CD4-positive, alpha-beta T cell treated with Interleukin-6 at 100 ng/mL for 8 hours (primary cell): ENCODE measurements around the gene ARHGAP26.

Experiments used
- DNase-seq: peaks from one replicate; pipeline ENCODE4 v3.0.0-alpha.2; 2020; ENCODE audit warnings: mixed read lengths, low spot score

The ARHGAP26 gene

DNA sequence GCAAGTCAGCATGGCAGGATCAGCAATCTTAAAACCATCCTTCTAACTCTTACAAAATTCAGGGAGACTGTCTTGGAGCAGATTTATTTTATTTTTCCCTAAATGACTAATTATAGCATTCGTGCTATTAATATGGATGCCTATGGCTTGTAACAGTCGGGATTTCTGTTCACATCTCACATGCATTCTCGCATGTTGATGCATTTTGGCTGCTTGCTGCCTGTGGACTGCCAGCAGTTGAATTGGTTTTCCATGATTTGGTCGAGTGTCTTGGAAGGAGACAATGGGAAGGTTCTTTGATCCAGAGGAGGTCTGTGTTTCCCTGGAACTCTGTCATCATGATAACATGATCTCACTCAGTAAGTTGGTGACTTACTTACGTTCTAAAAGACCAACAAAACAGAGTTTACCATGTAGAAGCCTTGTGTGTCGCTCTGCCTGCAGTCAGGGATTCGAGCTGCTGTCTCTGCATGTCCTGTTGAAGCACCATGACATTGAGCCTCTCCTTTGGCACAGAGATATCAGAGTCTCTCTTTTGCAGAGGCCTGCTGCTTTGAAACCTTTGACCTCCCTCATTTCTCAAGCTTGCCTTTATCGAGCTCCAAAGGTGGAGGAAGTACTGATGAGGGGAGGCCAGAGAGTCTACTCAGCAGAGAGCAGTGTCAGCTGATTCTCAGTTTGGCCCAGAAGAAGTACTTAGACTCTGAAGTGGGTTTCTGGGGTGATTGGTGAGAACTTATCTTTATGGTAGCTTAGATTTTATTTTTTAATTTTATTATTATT, 82.4 kb downstream of the ARHGAP26 start:
- no peak for DNase-seq

- DNase-seq = no peak
These were observed 83.5 kb downstream of the ARHGAP26 start for GRCh38 chr5:142853682-142854081.

DNA sequence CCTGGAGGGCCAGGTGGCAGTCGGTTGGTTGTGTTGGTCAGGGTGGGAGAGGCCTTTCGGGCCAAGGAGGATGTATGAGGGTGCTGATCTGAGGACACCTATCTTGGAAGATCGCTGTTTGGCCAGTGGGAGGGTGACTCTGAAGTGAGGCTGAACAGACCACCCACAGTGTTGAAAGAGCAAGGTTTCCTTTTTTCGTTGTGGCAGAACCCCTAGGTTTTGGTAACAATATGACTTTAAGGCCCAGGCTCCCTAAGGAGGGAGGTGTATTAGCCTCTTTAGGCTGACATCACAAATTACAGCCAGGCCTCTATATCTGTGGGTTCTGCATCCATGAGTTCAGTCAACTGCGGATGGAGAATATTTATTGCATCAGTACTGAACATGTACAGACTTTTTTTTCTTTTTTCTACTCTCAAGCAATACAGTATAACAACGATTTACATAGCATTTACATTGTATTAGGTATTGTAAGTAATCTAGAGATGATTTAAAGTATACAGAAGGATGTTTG, 86.1 kb downstream of the ARHGAP26 start:
- DNase-seq = no peak

DNA sequence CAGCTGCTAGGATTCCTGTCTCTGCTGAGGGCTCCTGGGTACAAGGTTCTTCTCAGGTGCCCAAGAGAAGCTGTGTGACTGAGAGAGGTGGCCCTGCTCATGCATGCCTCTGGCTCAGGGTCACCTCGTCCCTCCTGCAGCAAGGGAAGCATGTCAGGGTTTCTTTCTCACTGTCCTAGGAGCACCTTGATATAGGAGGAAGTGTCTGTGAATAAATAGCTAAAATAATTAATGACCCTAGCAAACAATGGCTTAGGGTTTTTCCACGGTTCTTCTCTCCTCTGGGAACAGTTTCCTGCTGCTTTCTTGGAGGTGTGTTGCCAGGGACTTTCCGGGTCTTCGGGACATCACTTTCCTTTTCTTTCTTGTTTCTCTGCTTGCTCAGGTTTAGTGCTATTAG, 87.2 kb downstream of the ARHGAP26 start:
- DNase-seq = no peak

GRCh38 chr5:142859037-142859436, 88.9 kb downstream of the ARHGAP26 start:
- DNase-seq = no peak

DNA sequence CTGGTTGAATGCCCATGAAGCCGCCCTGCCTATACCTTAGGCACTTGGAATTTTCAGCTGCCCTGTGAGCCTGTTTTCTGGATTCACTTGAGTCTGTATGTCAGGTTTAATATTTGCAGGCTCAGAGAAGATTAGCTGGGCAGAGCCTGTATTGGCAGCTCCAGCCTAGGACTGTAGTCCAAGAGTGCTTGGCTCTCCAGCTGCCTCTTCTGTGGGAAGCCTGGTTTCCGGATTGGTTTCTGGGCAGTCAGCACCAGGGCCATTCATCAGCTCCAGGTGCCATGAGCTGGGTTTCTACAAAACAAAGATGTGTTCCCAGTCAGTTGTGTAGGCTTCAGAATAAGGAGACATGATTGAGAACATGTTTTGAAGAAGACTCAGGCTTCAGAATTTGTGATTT, 90.1 kb downstream of the ARHGAP26 start:
- DNase-seq = no peak

GRCh38 chr5:142861011-142861410, 90.8 kb downstream of the ARHGAP26 start:
- no peak for DNase-seq

DNA sequence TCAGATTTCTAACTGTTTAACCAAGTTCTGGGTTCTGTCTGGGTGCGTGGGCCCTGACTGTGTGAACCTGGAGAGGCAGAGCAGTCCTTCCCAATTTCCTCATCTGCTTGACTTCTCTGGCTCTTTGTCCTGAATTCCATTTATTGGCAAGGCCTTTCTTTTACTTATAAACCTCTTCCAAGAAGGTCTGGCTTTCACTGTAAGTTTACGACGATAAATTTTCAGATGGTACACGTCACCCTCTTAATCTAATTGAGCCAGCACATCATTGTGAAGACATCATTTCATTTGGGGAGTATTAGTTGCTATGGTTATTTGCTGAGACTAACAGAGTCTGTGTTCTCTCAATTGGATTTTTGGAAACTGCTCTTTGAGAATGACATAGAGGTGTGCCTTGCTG, 92.4 kb downstream of the ARHGAP26 start:
- no peak for DNase-seq

DNA sequence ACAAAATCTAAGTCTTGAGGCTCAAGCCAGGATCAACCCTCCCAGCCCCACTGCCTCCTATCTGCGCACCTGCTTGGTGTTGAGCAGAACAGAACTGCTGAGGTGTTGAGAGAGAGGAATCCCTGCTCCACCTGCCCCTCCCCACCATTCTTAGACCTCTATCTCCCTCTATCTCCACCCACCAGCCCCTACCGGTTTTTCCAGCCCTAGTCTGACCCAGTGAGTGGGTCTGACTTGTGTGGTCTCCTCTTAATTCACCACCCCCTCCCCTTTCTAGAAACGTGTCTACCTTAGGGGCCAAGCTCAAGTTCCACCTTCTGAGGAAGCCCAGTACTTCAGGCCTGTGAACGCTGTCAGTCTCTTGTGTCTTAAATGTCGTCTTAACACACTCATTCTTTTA, 93.7 kb downstream of the ARHGAP26 start:
- DNase-seq = no peak

GRCh38 chr5:142864290-142865260, 94.4 kb downstream of the ARHGAP26 start:
- no peak for DNase-seq

GRCh38 chr5:142865631-142866030, 95.5 kb downstream of the ARHGAP26 start:
- DNase-seq = no peak

GRCh38 chr5:142866563-142867275, 96.5 kb downstream of the ARHGAP26 start:
- peak; percentile 62 for DNase-seq

- DNase-seq = no peak
These were observed 99.7 kb downstream of the ARHGAP26 start for GRCh38 chr5:142869886-142870285.

- DNase-seq = no peak
These were observed 100.6 kb downstream of the ARHGAP26 start for GRCh38 chr5:142870532-142871362.

- DNase-seq = no peak
These were observed 101.4 kb downstream of the ARHGAP26 start for GRCh38 chr5:142871363-142872193.

GRCh38 chr5:142872217-142872616, 102.0 kb downstream of the ARHGAP26 start:
- DNase-seq = no peak

DNA sequence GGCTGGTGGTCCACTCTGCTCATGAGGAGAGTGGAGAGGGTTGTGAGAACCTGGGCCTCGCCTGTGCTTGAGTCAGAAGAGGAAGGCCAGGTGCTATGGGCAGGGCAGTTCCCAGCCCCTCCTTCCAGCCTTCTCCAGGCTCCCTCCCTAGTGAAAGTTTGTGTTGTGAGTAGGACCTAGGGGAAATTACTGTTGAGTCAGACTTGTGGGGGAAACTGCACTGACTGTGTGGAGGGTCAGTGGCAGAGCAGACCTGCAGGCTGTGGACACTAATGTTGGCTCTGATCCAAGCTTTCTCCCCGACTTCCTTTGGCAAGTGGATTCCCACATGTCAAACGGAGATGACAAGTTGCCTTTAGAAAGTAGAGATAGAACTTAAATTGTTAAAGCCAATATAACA, 102.6 kb downstream of the ARHGAP26 start:
- no peak for DNase-seq

GRCh38 chr5:142873831-142874230, 103.7 kb downstream of the ARHGAP26 start:
- DNase-seq = no peak

DNA sequence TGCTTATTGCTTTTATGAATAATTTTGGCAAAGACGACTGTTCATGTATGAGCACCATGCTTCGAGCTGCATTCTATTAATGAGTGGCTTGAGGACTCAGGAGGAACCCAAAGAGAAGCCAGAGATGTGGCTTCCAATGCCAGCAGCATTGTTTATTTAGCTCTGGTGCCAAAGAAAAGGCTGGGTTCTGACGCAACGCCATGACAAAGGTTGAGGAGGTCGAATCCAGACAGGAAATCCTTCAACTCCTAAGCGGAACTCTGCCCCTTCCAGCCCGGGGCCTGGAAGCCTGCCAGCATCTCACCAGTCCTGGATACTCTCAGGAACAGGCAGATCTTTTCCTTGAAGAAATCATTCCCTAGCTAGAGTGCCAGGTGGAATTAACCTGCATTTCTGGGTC, 104.4 kb downstream of the ARHGAP26 start:
- DNase-seq = no peak

GRCh38 chr5:142875936-142876335, 105.8 kb downstream of the ARHGAP26 start:
- DNase-seq = no peak
